GM10266 (cell line): ENCODE data around the gene POLE.
"Not testable (repeated sequence)": the region's sequence is repeated elsewhere in the genome, so short reads cannot be mapped to it uniquely, and the experiment has no call there.

Source experiments
- DNase-seq: peaks from one replicate; pipeline ENCODE4 v3.0.0; 2012; ENCODE audit errors: extremely low spot score
- CTCF ChIP-seq: IDR thresholded peaks from 2 replicates; pipeline ENCODE4 v1.5.1; 2012; ENCODE audit warnings: mild to moderate bottlenecking, low read depth; ENCODE audit not compliant: control insufficient read depth, insufficient read depth; ENCODE audit errors: missing control alignments

POLE gene

GRCh38 chr12:132708150-132708549 lies 21.0 kb upstream of the POLE start:
- TF ChIP-seq CTCF, result no peak
- DNase-seq, result no peak

DNA sequence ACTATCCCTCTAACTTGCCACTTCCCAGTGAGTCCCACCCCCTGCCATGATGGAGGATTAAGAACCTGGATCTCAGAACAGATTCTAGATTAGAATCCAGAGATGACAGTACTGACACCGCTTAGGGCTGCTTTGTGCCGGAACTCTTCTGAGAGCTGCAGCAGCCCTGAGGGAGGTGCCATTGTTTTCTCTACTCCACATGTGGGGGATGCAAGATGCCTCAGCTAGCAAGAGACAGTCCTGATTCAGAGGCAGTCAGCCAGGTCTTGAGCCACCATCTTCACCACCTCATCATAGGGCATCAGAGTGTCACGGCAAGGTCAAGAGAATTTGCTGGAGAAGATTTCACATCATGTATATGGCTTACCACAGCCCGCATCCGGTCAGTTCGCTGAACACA lies 20.1 kb upstream of the POLE start:
- no peak for DNase-seq

GRCh38 chr12:132703641-132704040 lies 16.5 kb upstream of the POLE start:
- DNase-seq, result no peak
- TF ChIP-seq CTCF, result no peak

More for the DNA sequence above, 20.1 kb upstream of the POLE start:
- no peak for TF ChIP-seq CTCF

GRCh38 chr12:132702640-132703039 lies 15.5 kb upstream of the POLE start:
- no peak for DNase-seq
- peak; percentile 16 for TF ChIP-seq CTCF

DNA sequence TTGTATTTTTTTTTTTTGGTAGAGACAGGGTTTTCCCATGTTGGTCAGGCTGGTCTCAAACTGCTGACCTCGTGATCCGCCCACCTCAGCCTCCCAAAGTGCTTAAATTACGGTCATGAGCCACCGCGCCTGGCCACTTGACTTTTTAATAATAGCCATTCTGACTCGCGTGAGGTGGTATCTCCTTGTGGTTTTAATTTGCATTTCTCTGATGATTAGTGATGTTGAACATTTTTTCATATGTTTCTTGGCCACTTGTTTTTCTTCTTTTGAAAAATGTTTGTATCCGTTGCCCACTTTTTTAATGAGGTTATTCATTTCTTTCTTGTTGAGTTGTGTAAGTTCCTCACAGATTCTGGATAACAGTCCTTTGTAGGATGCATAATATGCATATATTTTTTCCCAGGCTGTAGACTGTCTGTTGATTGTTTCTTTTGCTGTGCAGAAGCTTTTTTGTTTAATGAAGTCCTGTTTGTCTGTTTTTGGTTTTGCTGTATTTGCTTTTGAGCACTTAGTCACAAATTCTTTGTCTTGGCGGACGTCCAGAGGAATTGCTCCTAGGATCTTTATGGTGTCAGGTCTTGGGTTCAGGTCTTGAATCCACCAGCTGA lies 13.2 kb upstream of the POLE start:
- TF ChIP-seq CTCF, result no peak
- no peak for DNase-seq

- no peak for DNase-seq
- TF ChIP-seq CTCF, result no peak
Measured at GRCh38 chr12:132698341-132698740, 11.2 kb upstream of the POLE start.

- no peak for TF ChIP-seq CTCF
- DNase-seq, result no peak
Measured at GRCh38 chr12:132695431-132695830, 8.3 kb upstream of the POLE start.

GRCh38 chr12:132694888-132695287 lies 7.7 kb upstream of the POLE start:
- DNase-seq, result not testable (repeated sequence)

DNA sequence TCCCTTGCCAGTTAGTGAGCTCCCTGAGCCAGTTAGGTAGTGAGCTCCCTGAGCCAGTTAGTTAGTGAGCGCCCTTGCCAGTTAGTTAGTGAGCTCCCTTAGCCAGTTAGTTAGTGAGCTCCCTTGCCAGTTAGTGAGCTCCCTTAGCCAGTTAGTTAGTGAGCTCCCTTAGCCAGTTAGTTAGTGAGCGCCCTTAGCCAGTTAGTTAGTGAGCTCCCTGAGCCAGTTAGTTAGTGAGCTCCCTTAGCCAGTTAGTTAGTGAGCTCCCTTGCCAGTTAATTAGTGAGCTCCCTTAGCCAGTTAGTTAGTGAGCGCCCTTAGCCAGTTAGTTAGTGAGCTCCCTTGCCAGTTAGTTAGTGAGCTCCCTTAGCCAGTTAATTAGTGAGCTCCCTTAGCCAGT lies 4.9 kb upstream of the POLE start:
- not testable (repeated sequence) for DNase-seq
